IMR-90 (cell line): ENCODE results near the gene ARID4B. TPM values are rescaled to one million over a fixed set of nuclear protein-coding genes. Genes with fewer than 3 reads are reported as not detected.

Source experiments
- ATAC-seq: fragments of 200-7000 bp; cut with Tn5 transposase; 2 replicates; pipeline ENCODE4 v1.9.1; 2020; ENCODE audit warnings: low read depth, mild to moderate bottlenecking, moderate library complexity
- BruUV-seq: library from RNA; stranded (reverse); fragments of 400-500 nt; replicated peaks from 2 replicates; lab custom pipeline; 2021; lab: Mats Ljungman, UMichigan
- CTCF ChIA-PET: fragments of 300-600 bp; formaldehyde crosslinking; extraction: SDS; loops from one replicate; lab custom pipeline; 2021; ENCODE audit warnings: antibody characterized with exemption; lab: Yijun Ruan, JAX
- POLR2A ChIA-PET: fragments of 300-600 bp; sonication (Branson Sonifier 250); formaldehyde crosslinking; loops from one replicate; lab custom pipeline; 2022; ENCODE audit warnings: antibody characterized with exemption; ENCODE audit not compliant: unreplicated experiment; lab: Charles Lee
- DNase-seq: peaks from one replicate; pipeline ENCODE4 v3.0.0; 2013
- H2AFZ ChIP-seq: replicated peaks from 2 replicates; pipeline ENCODE3; 2013; ENCODE audit warnings: low read length, mild to moderate bottlenecking; ENCODE audit not compliant: poor library complexity
- H2AK5ac ChIP-seq: 2 replicates; pipeline ENCODE4 v1.6.1; 2013; ENCODE audit warnings: low read depth, low read length, inconsistent platforms
- H2AK9ac ChIP-seq: replicated peaks from 2 replicates; pipeline ENCODE3; 2013; ENCODE audit warnings: mild to moderate bottlenecking, low read depth, low read length, moderate library complexity; ENCODE audit not compliant: poor library complexity
- H2BK120ac ChIP-seq: 2 replicates; pipeline ENCODE4 v1.6.1; 2013; ENCODE audit warnings: low read depth, low read length, inconsistent platforms
- H2BK15ac ChIP-seq: 3 replicates; pipeline ENCODE4 v1.6.1; 2013; ENCODE audit warnings: low read depth, low read length, inconsistent platforms
- H2BK20ac ChIP-seq: 2 replicates; pipeline ENCODE4 v1.6.1; 2013; ENCODE audit warnings: low read depth, mild to moderate bottlenecking, inconsistent platforms, low read length, moderate library complexity
- H2BK5ac ChIP-seq: 2 replicates; pipeline ENCODE4 v1.6.1; 2013; ENCODE audit warnings: mild to moderate bottlenecking, low read depth, low read length, inconsistent platforms; ENCODE audit not compliant: poor library complexity, severe bottlenecking
- H3K14ac ChIP-seq: replicated peaks from 2 replicates; pipeline ENCODE4 v1.6.1; 2013; ENCODE audit warnings: low read depth, low read length, inconsistent platforms
- H3K18ac ChIP-seq: 2 replicates; pipeline ENCODE4 v1.6.1; 2013; ENCODE audit warnings: low read depth, low read length, control low read depth
- H3K23ac ChIP-seq: 2 replicates; pipeline ENCODE4 v1.6.1; 2013; ENCODE audit warnings: low read depth, low read length, inconsistent platforms
- H3K27ac ChIP-seq: 2 replicates; pipeline ENCODE4 v1.5.1; 2013; ENCODE audit warnings: mild to moderate bottlenecking, control low read depth, low read length; ENCODE audit not compliant: insufficient read depth
- H3K27me3 ChIP-seq: 2 replicates; pipeline ENCODE4 v1.6.1; 2013; ENCODE audit warnings: low read length; ENCODE audit not compliant: control insufficient read depth, insufficient read depth
- H3K36me3 ChIP-seq: 2 replicates; pipeline ENCODE4 v1.6.1; 2013; ENCODE audit warnings: low read length, mixed read lengths; ENCODE audit not compliant: control insufficient read depth, insufficient read depth
- H3K4ac ChIP-seq: 2 replicates; pipeline ENCODE4 v1.6.1; 2013; ENCODE audit warnings: low read depth, low read length, inconsistent platforms
- H3K4me1 ChIP-seq: 2 replicates; pipeline ENCODE4 v1.6.1; 2013; ENCODE audit warnings: low read length, mixed read lengths; ENCODE audit not compliant: control insufficient read depth, insufficient read depth
- H3K4me2 ChIP-seq: 2 replicates; pipeline ENCODE4 v1.6.1; 2013; ENCODE audit warnings: low read depth, mild to moderate bottlenecking, control low read depth, low read length, moderate library complexity
- H3K4me3 ChIP-seq: 2 replicates; pipeline ENCODE4 v1.5.1; 2013; ENCODE audit warnings: low read depth, mild to moderate bottlenecking, control low read depth, low read length, moderate library complexity; ENCODE audit not compliant: insufficient read depth
- H3K56ac ChIP-seq: 2 replicates; pipeline ENCODE4 v1.6.1; 2013; ENCODE audit warnings: low read length, inconsistent platforms; ENCODE audit not compliant: insufficient read depth; ENCODE audit errors: extremely low read depth
- H3K79me1 ChIP-seq, 2 experiments: 2 replicates each; pipeline ENCODE4 v1.6.1; 2013; ENCODE audit warnings: low read length in 2 of 2, inconsistent platforms in 1 of 2, low read depth in 1 of 2
- H3K9ac ChIP-seq: 2 replicates; pipeline ENCODE4 v1.6.1; 2013; ENCODE audit warnings: low read depth, low read length, control low read depth
- H3K9me1 ChIP-seq: 2 replicates; pipeline ENCODE4 v1.6.1; 2013; ENCODE audit warnings: low read length, inconsistent platforms; ENCODE audit not compliant: insufficient read depth
- H3K9me3 ChIP-seq: 2 replicates; pipeline ENCODE4 v1.6.1; 2013; ENCODE audit warnings: low read length; ENCODE audit not compliant: control insufficient read depth, insufficient read depth
- H4K20me1 ChIP-seq: 2 replicates; pipeline ENCODE4 v1.6.1; 2013; ENCODE audit warnings: low read length, inconsistent platforms; ENCODE audit not compliant: insufficient read depth
- H4K5ac ChIP-seq: 2 replicates; pipeline ENCODE4 v1.6.1; 2013; ENCODE audit warnings: mild to moderate bottlenecking, low read depth, low read length, control low read depth
- H4K8ac ChIP-seq, 2 experiments: 2 replicates each; pipeline ENCODE4 v1.6.1; 2013; ENCODE audit warnings: low read depth in 2 of 2, low read length in 2 of 2, control low read depth in 1 of 2, inconsistent platforms in 1 of 2
- H4K91ac ChIP-seq: 2 replicates; pipeline ENCODE4 v1.6.1; 2013; ENCODE audit warnings: low read depth, low read length, inconsistent platforms; ENCODE audit not compliant: insufficient read depth
- FOS ChIP-seq: fragments of 150-350 bp; IDR thresholded peaks from 2 replicates; pipeline ENCODE4 v1.6.1; 2016; ENCODE audit warnings: low read depth, low read length
- RAD21 ChIP-seq: IDR thresholded peaks from 2 replicates; pipeline ENCODE4 v1.6.1; 2012; ENCODE audit warnings: low read length, improper control_type of control experiment
- WGBS, 2 experiments: methylation state at CpG; one replicate each; pipeline versions ENCODE4 v1.1.5 to v1.1.7; 2013; ENCODE audit warnings: missing lambda C conversion rate in 2 of 2; ENCODE audit not compliant: insufficient read length in 1 of 2; ENCODE audit errors: extremely low coverage in 2 of 2; 5-methylcytosine and 5-hydroxymethylcytosine counted together
- dilution Hi-C: fragments of 300-500 bp; cut with HindIII; formaldehyde crosslinking; loops from one replicate; pipeline ENCODE4 v1.14.3; 2018; ENCODE audit warnings: low sequenced_read_pairs; ENCODE audit not compliant: unreplicated experiment
- in situ Hi-C: fragments of 300-500 bp; cut with MboI; formaldehyde crosslinking; loops from 3 replicates; pipeline ENCODE4 v1.14.3; 2019; ENCODE audit warnings: low sequenced_read_pairs, inconsistent platforms, mixed read lengths
- intact Hi-C: fragments of 100-400 bp; cut with micrococcal nuclease; formaldehyde crosslinking; loops from 2 replicates; pipeline ENCODE4 v1.10.0; 2022
- polyA plus RNA-seq, 3 experiments: library from polyadenylated mRNA; depleted of rRNA; stranded (reverse); fragments of >200 nt; gene quantifications; 2 replicates each; pipeline ENCODE4 v1.2.3, GENCODE V29; 2012; ENCODE audit warnings: low replicate concordance in 1 of 3
- total RNA-seq: library from RNA; depleted of rRNA; stranded (reverse); fragments of >200 nt; gene quantifications from 2 replicates; pipeline ENCODE4 v1.2.3, GENCODE V29; 2012

Gene ARID4B
- total and polyA plus RNA-seq, 2 of the 4 experiments (the other 2 are of a cell fraction), result 8.5 to 16.0 TPM

DNA sequence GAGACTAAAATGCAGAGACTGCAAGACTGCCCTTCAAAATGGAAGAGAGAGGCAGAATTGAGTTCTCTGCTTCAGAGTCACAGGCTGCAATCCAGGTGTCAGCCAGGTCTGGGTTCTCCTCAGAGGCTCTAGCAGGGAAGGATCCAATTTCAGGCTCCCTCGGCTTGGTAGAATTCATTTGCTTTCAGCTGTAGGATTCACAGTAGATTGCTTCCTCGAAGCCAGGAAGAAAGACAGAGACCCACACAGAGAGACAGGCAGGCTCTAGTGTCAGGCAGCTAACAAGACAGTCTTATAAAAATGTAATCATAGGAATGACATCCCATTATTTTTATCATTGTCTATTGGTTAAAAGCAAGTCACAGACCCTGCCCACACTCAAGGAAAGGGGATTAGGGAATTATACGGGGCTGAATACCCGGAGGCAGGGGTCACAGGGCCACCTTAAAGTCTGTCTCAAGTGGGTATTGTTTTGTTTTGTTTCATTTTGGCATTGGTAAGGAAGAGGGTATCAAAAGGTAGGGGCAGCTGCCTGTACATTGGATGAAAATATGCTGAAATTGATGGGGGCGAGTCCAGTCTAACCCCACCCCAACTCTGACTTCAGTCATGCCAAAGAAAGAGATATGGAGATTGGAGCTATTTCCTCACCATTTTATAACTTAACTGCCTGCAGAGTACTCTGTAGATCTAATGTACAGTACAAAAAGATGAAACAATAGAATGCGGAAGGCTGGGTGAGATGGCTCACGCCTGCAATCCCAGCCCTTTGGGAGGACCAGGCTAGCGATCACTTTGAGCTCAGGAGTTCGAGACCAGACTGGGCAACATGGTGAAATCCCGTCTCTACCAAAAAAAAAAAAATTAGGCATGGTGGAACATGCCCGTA is 29.8 kb upstream of the ARID4B start (continued):
- no peak for TF ChIP-seq FOS

- H3K36me3 ChIP-seq, result no peaks in the 10 kb centered on the region
- H3K23ac ChIP-seq, result no peak overlapping the region
- H2BK5ac ChIP-seq, result no peak overlapping the region
- no peaks in the 10 kb centered on the region for H3K9me3 ChIP-seq
- H3K4me3 ChIP-seq, result no peak overlapping the region
- WGBS, 2 experiments, result 100% methylated on average over 1 of the region's 3 CpGs; no CpG with 5 or more reads in 1 of the 2 experiments
- CTCF ChIA-PET, result no interaction called here
- H3K9me1 ChIP-seq, result no peaks in the 10 kb centered on the region
- H3K4me1 ChIP-seq, result no peaks in the 10 kb centered on the region
- no peak overlapping the region for H4K5ac ChIP-seq
- no peak overlapping the region for H2AK9ac ChIP-seq
- H3K18ac ChIP-seq, result no peak overlapping the region
- in situ Hi-C loops (no loop called here), dilution Hi-C loops (no loop called here), intact Hi-C loops (no loop called here)
- H4K8ac ChIP-seq, result no peak overlapping the region
- H3K14ac ChIP-seq, result no peak overlapping the region
- no peak overlapping the region for H4K91ac ChIP-seq
- no TSS peak for BruUV-seq
- no peak overlapping the region for H3K4ac ChIP-seq
- no peak for DNase-seq
- no peak overlapping the region for H2AFZ ChIP-seq
- no peak overlapping the region for H2BK15ac ChIP-seq
- no peak overlapping the region for H3K56ac ChIP-seq
- H4K20me1 ChIP-seq, result no peaks in the 10 kb centered on the region
- ATAC-seq, result no peak
- H3K9ac ChIP-seq, result no peak overlapping the region
- no peaks in the 10 kb centered on the region for H3K27me3 ChIP-seq
- no peak overlapping the region for H3K4me2 ChIP-seq
- H3K79me1 ChIP-seq, result no peaks in the 10 kb centered on the region
- no peak overlapping the region for H3K27ac ChIP-seq
- H2BK20ac ChIP-seq, result no peak overlapping the region
- no peak overlapping the region for H2BK120ac ChIP-seq
- POLR2A ChIA-PET, result no interaction called here
- no peak overlapping the region for H2AK5ac ChIP-seq
- TF ChIP-seq FOS (no peak), RAD21 (no peak)
Measured at GRCh38 chr1:235351898-235352297, 23.9 kb upstream of the ARID4B start.
